H1 (cell line): ENCODE results near the gene MESD. TPM values are rescaled to one million over a fixed set of nuclear protein-coding genes. Genes with fewer than 3 reads are reported as not detected.

Experiments
- CTCF ChIA-PET: fragments of 300-600 bp; sonication (Branson Sonifier 250); formaldehyde crosslinking; loops from one replicate; lab custom pipeline; 2021; ENCODE audit not compliant: partially characterized antibody; lab: Charles Lee
- POLR2A ChIA-PET: fragments of 300-600 bp; sonication (Branson Sonifier 250); formaldehyde crosslinking; loops from one replicate; lab custom pipeline; 2021; ENCODE audit warnings: inconsistent platforms; ENCODE audit not compliant: partially characterized antibody; lab: Charles Lee
- DNase-seq, 2 experiments: peaks; one replicate each; pipeline versions ENCODE4 v3.0.0 to v3.0.0-alpha.2; 2010 to 2022; ENCODE audit warnings: low spot score in 2 of 2, low read depth in 1 of 2, mixed read lengths in 1 of 2
- FAIRE-seq: peaks from 2 replicates; lab custom pipeline; 2011; peaks lifted over from hg19 to GRCh38; lab: Jason Lieb, UNC
- H2AFZ ChIP-seq: 2 replicates; pipeline ENCODE4 v1.8.1; 2012; ENCODE audit warnings: low read length, inconsistent platforms
- H2AK5ac ChIP-seq: 2 replicates; pipeline ENCODE4 v1.6.1; 2013; ENCODE audit warnings: low read depth, low read length
- H2BK120ac ChIP-seq: replicated peaks from 2 replicates; pipeline ENCODE3; 2013; ENCODE audit warnings: low read depth, low read length, inconsistent platforms
- H2BK12ac ChIP-seq: 2 replicates; pipeline ENCODE4 v1.6.1; 2013; ENCODE audit warnings: low read depth, low read length
- H2BK15ac ChIP-seq: 2 replicates; pipeline ENCODE4 v1.6.1; 2013; ENCODE audit warnings: low read length
- H2BK20ac ChIP-seq: 2 replicates; pipeline ENCODE4 v1.6.1; 2013; ENCODE audit warnings: low read length
- H2BK5ac ChIP-seq: 2 replicates; pipeline ENCODE4 v1.6.1; 2013; ENCODE audit warnings: low read depth, low read length
- H3K14ac ChIP-seq: 2 replicates; pipeline ENCODE4 v1.6.1; 2013; ENCODE audit warnings: inconsistent platforms; ENCODE audit not compliant: insufficient read length
- H3K18ac ChIP-seq: 2 replicates; pipeline ENCODE4 v1.6.1; 2013; ENCODE audit warnings: low read length; ENCODE audit errors: extremely low read depth
- H3K23ac ChIP-seq: 2 replicates; pipeline ENCODE4 v1.6.1; 2013; ENCODE audit warnings: inconsistent platforms; ENCODE audit not compliant: insufficient read length
- H3K23me2 ChIP-seq: 2 replicates; pipeline ENCODE4 v1.6.1; 2013; ENCODE audit warnings: low read depth, low read length
- H3K27ac ChIP-seq: 2 replicates; pipeline ENCODE4 v1.6.1; 2011; ENCODE audit warnings: low read depth, low read length, inconsistent platforms
- H3K27me3 ChIP-seq, 4 experiments: replicated peaks in 1 of 4; 1 replicate in 1 of 4; 2 replicates in 3 of 4; pipeline versions ENCODE4 v1.6.1 to v1.8.1; 2011 to 2013; ENCODE audit warnings: low read length in 3 of 4, mild to moderate bottlenecking in 3 of 4, inconsistent platforms in 2 of 4, mixed read lengths in 2 of 4, moderate library complexity in 1 of 4; ENCODE audit not compliant: control insufficient read depth in 3 of 4, insufficient read depth in 3 of 4; ENCODE audit errors: extremely low read depth in 1 of 4
- H3K36me3 ChIP-seq, 4 experiments: 2 replicates each; pipeline versions ENCODE4 v1.6.1 to v1.8.1; 2011 to 2013; ENCODE audit warnings: mild to moderate bottlenecking in 4 of 4, low read length in 3 of 4, moderate library complexity in 2 of 4, control low read depth in 1 of 4, inconsistent platforms in 1 of 4; ENCODE audit not compliant: insufficient read depth in 4 of 4, control insufficient read depth in 2 of 4
- H3K4ac ChIP-seq: replicated peaks from 2 replicates; pipeline ENCODE3; 2013; ENCODE audit warnings: low read length, low read depth, mixed read lengths, inconsistent platforms; ENCODE audit not compliant: insufficient read length
- H3K4me1 ChIP-seq, 4 experiments: replicated peaks in 1 of 4; 1 replicate in 1 of 4; 2 replicates in 3 of 4; pipeline versions ENCODE4 v1.6.1 to v1.8.1; 2011 to 2013; ENCODE audit warnings: low read length in 3 of 4, inconsistent platforms in 2 of 4, mixed read lengths in 1 of 4; ENCODE audit not compliant: insufficient read depth in 4 of 4, control insufficient read depth in 3 of 4
- H3K4me2 ChIP-seq, 2 experiments: 2 replicates each; pipeline versions ENCODE4 v1.6.1 to v1.8.1; 2011 to 2013; ENCODE audit warnings: low read depth in 2 of 2, low read length in 2 of 2, control low read depth in 1 of 2, inconsistent platforms in 1 of 2, mild to moderate bottlenecking in 1 of 2; ENCODE audit not compliant: insufficient read depth in 1 of 2
- H3K4me3 ChIP-seq, 4 experiments: fragments of 200-600, 300-600 bp in 1 of 4; sonication (generic), shearing (Covaris generic), sonication (Bioruptor Twin) in 1 of 4; 2 replicates each; pipeline versions ENCODE4 v1.5.1 to v1.8.1; 2011 to 2016; ENCODE audit warnings: low read length in 4 of 4, low read depth in 3 of 4, control low read depth in 2 of 4, inconsistent platforms in 2 of 4, mild to moderate bottlenecking in 2 of 4, mixed read lengths in 1 of 4, moderate library complexity in 1 of 4; ENCODE audit not compliant: insufficient read depth in 2 of 4; ENCODE audit errors: extremely low read depth in 1 of 4
- H3K56ac ChIP-seq: replicated peaks from 2 replicates; pipeline ENCODE3; 2013; ENCODE audit warnings: low read depth, mild to moderate bottlenecking, mixed read lengths, low read length, inconsistent platforms; ENCODE audit not compliant: insufficient read length
- H3K79me1 ChIP-seq: 2 replicates; pipeline ENCODE4 v1.6.1; 2013; ENCODE audit warnings: low read depth, low read length, control low read depth
- H3K79me2 ChIP-seq, 2 experiments: 2 replicates each; pipeline versions ENCODE4 v1.6.1 to v1.8.1; 2012 to 2013; ENCODE audit warnings: low read length in 2 of 2, mild to moderate bottlenecking in 2 of 2, inconsistent platforms in 1 of 2; ENCODE audit not compliant: insufficient read depth in 2 of 2, control insufficient read depth in 1 of 2
- H3K9ac ChIP-seq, 4 experiments: replicated peaks in 1 of 4; 1 replicate in 1 of 4; 2 replicates in 3 of 4; pipeline versions ENCODE4 v1.6.1 to v1.8.1; 2011 to 2013; ENCODE audit warnings: low read depth in 3 of 4, low read length in 3 of 4, control low read depth in 2 of 4, mild to moderate bottlenecking in 2 of 4, moderate library complexity in 2 of 4, inconsistent platforms in 1 of 4; ENCODE audit errors: extremely low read depth in 1 of 4
- H3K9me3 ChIP-seq, 2 experiments: 2 replicates each; pipeline versions ENCODE4 v1.6.1 to v1.8.1; 2012 to 2013; ENCODE audit warnings: mild to moderate bottlenecking in 2 of 2, moderate library complexity in 2 of 2, control low read depth in 1 of 2, inconsistent platforms in 1 of 2, low read depth in 1 of 2, low read length in 1 of 2, mixed read lengths in 1 of 2; ENCODE audit not compliant: insufficient read depth in 2 of 2
- H4K20me1 ChIP-seq, 2 experiments: replicated peaks in 1 of 2; 2 replicates each; pipeline versions ENCODE3 to v1.8.1; 2011 to 2013; ENCODE audit warnings: inconsistent platforms in 2 of 2, low read length in 2 of 2, mild to moderate bottlenecking in 1 of 2; ENCODE audit not compliant: insufficient read depth in 2 of 2, control insufficient read depth in 1 of 2
- H4K5ac ChIP-seq: 2 replicates; pipeline ENCODE4 v1.6.1; 2013; ENCODE audit warnings: low read length, low read depth, mixed read lengths, inconsistent platforms; ENCODE audit not compliant: insufficient read length
- H4K8ac ChIP-seq: 2 replicates; pipeline ENCODE4 v1.8.0; 2013; ENCODE audit warnings: mild to moderate bottlenecking, moderate library complexity, low read length, inconsistent platforms; ENCODE audit not compliant: insufficient read depth; ENCODE audit errors: extremely low read depth
- H4K91ac ChIP-seq: replicated peaks from 2 replicates; pipeline ENCODE3; 2013; ENCODE audit warnings: low read length, mixed read lengths, inconsistent platforms; ENCODE audit not compliant: insufficient read length
- BACH1 ChIP-seq: IDR thresholded peaks from 2 replicates; pipeline ENCODE4 v1.6.1; 2012; ENCODE audit warnings: low read length, improper control_type of control experiment
- CREB1 ChIP-seq: IDR thresholded peaks from 2 replicates; pipeline ENCODE4 v1.6.1; 2012; ENCODE audit warnings: inconsistent platforms
- EGR1 ChIP-seq: IDR thresholded peaks from 2 replicates; pipeline ENCODE4 v1.6.1; 2011; ENCODE audit warnings: low read depth, low read length, borderline replicate concordance
- HDAC6 ChIP-seq: IDR thresholded peaks from one replicate; pipeline ENCODE4 v1.7.1; 2012; ENCODE audit warnings: low read depth, mild to moderate bottlenecking, inconsistent platforms, low read length, moderate library complexity
- RXRA ChIP-seq: IDR thresholded peaks from 2 replicates; pipeline ENCODE4 v1.6.1; 2011; ENCODE audit warnings: low read depth, mild to moderate bottlenecking, low read length, moderate library complexity; ENCODE audit not compliant: insufficient read depth
- TBP ChIP-seq: IDR thresholded peaks from 2 replicates; pipeline ENCODE4 v1.6.1; 2011; ENCODE audit warnings: low read depth, low read length, improper control_type of control experiment
- YY1 ChIP-seq: IDR thresholded peaks from 2 replicates; pipeline ENCODE4 v1.6.1; 2011; ENCODE audit warnings: low read depth, mild to moderate bottlenecking, low read length
- WGBS, 2 experiments: shearing (Covaris generic) in 1 of 2; methylation state at CpG; one replicate each; pipeline versions ENCODE4 v1.1.6 to v1.1.7; 2013 to 2015; ENCODE audit warnings: low lambda C conversion rate in 2 of 2, mixed read lengths in 2 of 2, inconsistent platforms in 1 of 2, low coverage in 1 of 2, missing lambda C conversion rate in 1 of 2; ENCODE audit not compliant: insufficient replicate concordance in 2 of 2, insufficient coverage in 1 of 2, insufficient read length in 1 of 2; ENCODE audit errors: extremely low coverage in 1 of 2, missing lambda C conversion rate in 1 of 2; 5-methylcytosine and 5-hydroxymethylcytosine counted together
- polyA plus RNA-seq, 7 experiments: library from polyadenylated mRNA; depleted of rRNA in 3 of 7; stranded (reverse) in 5 of 7; unstranded in 2 of 7; fragments of >200 nt in 5 of 7; fragments of 200-250 nt in 2 of 7; gene quantifications; 1 replicate in 5 of 7; 2 replicates in 1 of 7; 4 replicates in 1 of 7; pipeline versions ENCODE4 v1.2.1 to v1.2.3, GENCODE V29; 2011 to 2013; ENCODE audit warnings: missing spikeins in 2 of 7, mixed read lengths in 2 of 7
- total RNA-seq: library from RNA; stranded (reverse); fragmentation: NEBNext Ultra II Directional; extraction: Animal tissue kit (Norgen Biotek cat#: 25700); gene quantifications from 2 replicates; pipeline ENCODE4 v1.2.1, GENCODE V29; 2021

Gene MESD
- total and polyA plus RNA-seq, 2 of the 8 experiments (the other 6 are each of a cell fraction or from before 2014, with no cell fraction given): 11.0 to 28.3 TPM

DNA sequence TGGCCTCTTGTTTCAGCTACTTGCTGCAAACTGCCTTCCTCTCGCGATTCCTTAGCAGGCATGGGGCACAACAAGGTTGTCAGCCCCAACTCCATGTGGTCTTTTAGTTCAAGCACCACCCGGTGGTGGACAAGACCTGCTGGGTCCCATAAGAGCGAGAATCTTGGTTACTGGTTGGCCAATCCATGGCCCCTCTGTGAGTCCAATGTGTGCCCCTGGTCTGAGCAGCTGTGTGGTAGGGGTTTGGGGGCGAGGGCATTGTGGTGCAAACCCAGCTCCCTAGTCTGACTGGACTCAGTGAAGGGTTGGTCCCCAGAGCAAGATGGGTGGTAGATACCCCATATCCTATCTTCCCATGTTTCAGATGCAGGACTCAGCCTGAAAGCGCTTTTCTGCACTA, 48.8 kb downstream of the MESD start:
- H4K5ac ChIP-seq: no peak overlapping the region
- H3K36me3 ChIP-seq: peaks cover 0 to 4% (median 1%) of the 10 kb centered on the region in 4 experiments; a peak in 4 of 8 replicates
- no peak overlapping the region for H2BK120ac ChIP-seq
- H3K18ac ChIP-seq: no peak overlapping the region
- H3K23ac ChIP-seq: no peak overlapping the region
- H3K79me1 ChIP-seq: no peaks in the 10 kb centered on the region
- no peak overlapping the region for H2AFZ ChIP-seq
- H2BK12ac ChIP-seq: no peak overlapping the region
- no peak overlapping the region for H3K4ac ChIP-seq
- H3K56ac ChIP-seq: no peak overlapping the region
- POLR2A ChIA-PET: interaction anchor here (1.0 to 1.3 kb wide), 2 partner anchors 9 to 13 kb away, joined by 3 read pairs; no protein-coding TSS in a partner anchor
- H2BK20ac ChIP-seq: no peak overlapping the region
- H3K4me2 ChIP-seq: no peak overlapping the region
- no peaks in the 10 kb centered on the region for H3K79me2 ChIP-seq
- no peak for FAIRE-seq
- peaks cover 0 to 3% of the 10 kb centered on the region in 2 experiments for H4K20me1 ChIP-seq
- no peak for TF ChIP-seq HDAC6
- TF ChIP-seq CREB1: no peak
- TF ChIP-seq YY1: no peak
- TF ChIP-seq TBP: no peak
- no peak for TF ChIP-seq RXRA
- TF ChIP-seq BACH1: no peak
- no peak for TF ChIP-seq EGR1
- no peak overlapping the region for H2BK15ac ChIP-seq
- H2BK5ac ChIP-seq: no peak overlapping the region
- H3K23me2 ChIP-seq: no peaks in the 10 kb centered on the region
- WGBS, 2 experiments: 93% methylated on average over 6 of the region's 6 CpGs; no CpG with 5 or more reads in 1 of the 2 experiments
- no peak overlapping the region for H4K91ac ChIP-seq
- no peaks in the 10 kb centered on the region for H3K27me3 ChIP-seq
- H3K9ac ChIP-seq: no peak overlapping the region
- no peaks in the 10 kb centered on the region for H3K9me3 ChIP-seq
- no peak overlapping the region for H3K27ac ChIP-seq
- H3K4me3 ChIP-seq: no peak overlapping the region
- H3K14ac ChIP-seq: no peak overlapping the region
- H2AK5ac ChIP-seq: no peak overlapping the region
- DNase-seq: no peak
- H4K8ac ChIP-seq: no peak overlapping the region
- CTCF ChIA-PET: interaction anchor here (0.6 to 2.3 kb wide), 8 partner anchors 9 to 158 kb away, joined by 3 to 12 read pairs (median 4); no protein-coding TSS in a partner anchor
- no peaks in the 10 kb centered on the region; a peak in 1 of 7 replicates for H3K4me1 ChIP-seq
